ENCODE data around the gene MYH7. TPM values are rescaled to one million over a fixed set of nuclear protein-coding genes. Genes with fewer than 3 reads are reported as not detected.

Gene MYH7
- total RNA-seq, 1 donor from 2014 or later = 14,853 TPM

DNA sequence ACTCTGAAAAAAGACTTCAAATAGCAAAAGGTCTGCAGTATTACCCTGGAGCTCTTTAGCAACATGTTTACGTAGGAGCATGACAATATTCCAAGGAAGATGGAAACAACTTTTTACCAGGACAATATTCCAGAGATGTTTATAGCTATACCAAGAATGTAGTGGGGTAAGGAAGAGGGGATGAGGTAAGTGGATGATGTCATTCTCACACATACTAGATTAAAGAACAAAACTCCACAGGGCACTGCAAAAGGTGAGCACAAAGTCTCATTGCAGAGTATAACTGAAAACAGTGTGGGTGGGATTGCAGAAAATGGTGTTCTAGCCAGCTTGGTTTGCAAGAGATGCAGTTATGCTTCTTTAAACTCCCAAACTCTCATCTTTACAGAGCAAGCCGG, 50.2 kb downstream of the MYH7 start:
- Histone ChIP-seq H3K27me3 (ENCODE audit: low read depth) (peaks cover 21% of the 10 kb centered on the region), H3K36me3 (peaks cover 75% of the 10 kb centered on the region), H3K4me1 (peaks cover 8% of the 10 kb centered on the region), H3K27ac (replicated peaks) (no peak overlapping the region), H3K9me3 (replicated peaks) (no peaks in the 10 kb centered on the region), H3K4me3 (no peak overlapping the region)
- TF ChIP-seq, protein P1, sequence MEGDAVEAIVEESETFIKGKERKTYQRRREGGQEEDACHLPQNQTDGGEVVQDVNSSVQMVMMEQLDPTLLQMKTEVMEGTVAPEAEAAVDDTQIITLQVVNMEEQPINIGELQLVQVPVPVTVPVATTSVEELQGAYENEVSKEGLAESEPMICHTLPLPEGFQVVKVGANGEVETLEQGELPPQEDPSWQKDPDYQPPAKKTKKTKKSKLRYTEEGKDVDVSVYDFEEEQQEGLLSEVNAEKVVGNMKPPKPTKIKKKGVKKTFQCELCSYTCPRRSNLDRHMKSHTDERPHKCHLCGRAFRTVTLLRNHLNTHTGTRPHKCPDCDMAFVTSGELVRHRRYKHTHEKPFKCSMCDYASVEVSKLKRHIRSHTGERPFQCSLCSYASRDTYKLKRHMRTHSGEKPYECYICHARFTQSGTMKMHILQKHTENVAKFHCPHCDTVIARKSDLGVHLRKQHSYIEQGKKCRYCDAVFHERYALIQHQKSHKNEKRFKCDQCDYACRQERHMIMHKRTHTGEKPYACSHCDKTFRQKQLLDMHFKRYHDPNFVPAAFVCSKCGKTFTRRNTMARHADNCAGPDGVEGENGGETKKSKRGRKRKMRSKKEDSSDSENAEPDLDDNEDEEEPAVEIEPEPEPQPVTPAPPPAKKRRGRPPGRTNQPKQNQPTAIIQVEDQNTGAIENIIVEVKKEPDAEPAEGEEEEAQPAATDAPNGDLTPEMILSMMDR (IDR thresholded peaks at IDR 0.05; ENCODE audit: borderline replicate concordance) = no peak
- no peak for DNase-seq
- intact Hi-C loops (cut with micrococcal nuclease) = no loop called here

DNA sequence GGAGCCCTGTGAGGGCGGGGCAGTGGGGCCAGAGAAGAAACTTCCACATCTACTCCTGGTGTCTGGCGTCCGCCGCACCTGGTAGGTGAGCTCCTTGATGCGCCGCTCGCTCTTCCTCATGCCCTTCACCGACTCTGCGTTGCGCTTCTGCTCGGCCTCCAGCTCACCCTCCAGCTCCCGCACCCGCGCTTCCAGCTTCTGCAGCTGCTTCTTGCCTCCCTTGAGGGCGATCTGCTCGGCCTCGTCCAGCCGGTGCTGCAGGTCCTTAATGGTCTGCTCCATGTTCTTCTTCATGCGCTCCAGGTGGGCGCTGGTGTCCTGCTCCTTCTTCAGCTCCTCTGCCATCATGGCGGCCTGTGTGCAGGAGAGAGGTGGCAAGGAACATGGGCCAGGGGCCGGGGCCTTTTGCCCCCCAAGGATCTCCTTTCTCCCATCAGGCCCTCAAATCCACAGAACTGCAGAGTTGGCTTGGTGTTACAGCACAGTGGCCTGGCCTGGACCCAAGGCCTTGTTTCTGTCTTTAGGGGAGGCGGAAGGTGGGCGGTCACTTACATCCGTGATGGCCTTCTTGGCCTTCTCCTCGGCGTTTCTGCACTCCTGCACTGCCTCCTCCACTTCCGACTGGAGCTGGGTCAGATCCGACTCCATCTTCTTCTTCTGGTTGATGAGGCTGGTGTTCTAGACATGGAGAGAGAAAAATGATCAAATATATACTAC, 50.9 kb downstream of the MYH7 start:
- H3K9me3 ChIP-seq (replicated peaks) = no peaks in the 10 kb centered on the region
- peaks cover 6% of the 10 kb centered on the region for H3K4me1 ChIP-seq
- peaks cover 71% of the 10 kb centered on the region for H3K36me3 ChIP-seq
- intact Hi-C loops (cut with micrococcal nuclease) = no loop called here
- no peak overlapping the region for H3K4me3 ChIP-seq
- H3K27me3 ChIP-seq (ENCODE audit: low read depth) = peaks cover 21% of the 10 kb centered on the region
- H3K27ac ChIP-seq (replicated peaks) = no peak overlapping the region
- TF ChIP-seq, protein P1 (IDR thresholded peaks at IDR 0.05; ENCODE audit: borderline replicate concordance) = no peak
- no peak for DNase-seq

- H3K36me3 ChIP-seq = peaks cover 56% of the 10 kb centered on the region
- TF ChIP-seq, protein P1 (IDR thresholded peaks at IDR 0.05; ENCODE audit: borderline replicate concordance) = no peak
- DNase-seq = no peak
- no peak overlapping the region for H3K4me3 ChIP-seq
- no peaks in the 10 kb centered on the region for H3K9me3 ChIP-seq (replicated peaks)
- intact Hi-C loops (cut with micrococcal nuclease) = no loop called here
- peaks cover 7% of the 10 kb centered on the region for H3K27me3 ChIP-seq (ENCODE audit: low read depth)
- peak overlapping the region; percentile 51 for H3K27ac ChIP-seq (replicated peaks)
- no peaks in the 10 kb centered on the region for H3K4me1 ChIP-seq
Observed at GRCh38 chr14:23382731-23383440, 52.6 kb downstream of the MYH7 start.

DNA sequence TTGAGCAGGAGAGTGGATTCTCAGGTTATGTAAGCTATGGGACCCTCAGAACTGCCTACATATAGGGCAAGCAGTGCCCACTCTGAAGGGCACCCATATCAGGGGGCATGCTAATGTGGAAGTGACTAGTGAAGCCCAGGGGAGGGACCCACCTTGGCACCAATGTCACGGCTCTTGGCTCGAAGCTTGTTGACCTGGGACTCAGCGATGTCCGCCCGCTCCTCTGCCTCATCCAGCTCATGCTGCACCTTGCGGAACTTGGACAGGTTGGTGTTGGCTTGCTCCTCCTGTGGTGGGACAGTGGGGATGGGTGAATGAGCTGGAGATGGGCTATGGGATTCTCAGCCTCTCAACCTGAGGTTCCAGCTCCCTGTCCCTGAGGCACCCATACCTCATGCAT, 53.2 kb downstream of the MYH7 start:
- Histone ChIP-seq H3K4me3 (no peak overlapping the region), H3K27ac (replicated peaks) (peak overlapping the region; percentile 23), H3K9me3 (replicated peaks) (no peaks in the 10 kb centered on the region), H3K27me3 (ENCODE audit: low read depth) (peaks cover 7% of the 10 kb centered on the region), H3K36me3 (peaks cover 51% of the 10 kb centered on the region), H3K4me1 (peaks cover 2% of the 10 kb centered on the region)
- DNase-seq = no peak
- intact Hi-C loops (cut with micrococcal nuclease) = no loop called here
- TF ChIP-seq, protein P1 (IDR thresholded peaks at IDR 0.05; ENCODE audit: borderline replicate concordance) = no peak

DNA sequence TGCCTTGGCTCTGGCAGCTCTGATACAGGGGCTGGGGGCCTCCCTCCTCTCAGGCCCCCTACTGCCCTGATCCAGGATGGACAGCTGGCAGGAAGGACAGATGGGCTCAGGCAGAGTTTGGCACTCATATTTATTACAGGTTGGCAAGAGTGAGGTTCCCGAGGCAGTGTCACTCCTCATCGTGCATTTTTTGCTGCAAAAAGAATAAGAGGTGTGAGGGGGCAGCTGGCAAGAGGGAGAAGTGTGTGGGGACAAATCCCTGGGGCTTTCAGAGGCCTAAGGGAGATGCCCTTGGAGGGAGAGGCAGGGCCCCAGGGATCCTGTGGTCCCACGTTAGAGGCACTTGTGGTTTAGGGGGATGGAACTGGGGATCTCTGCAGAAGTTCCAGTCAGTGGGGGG, 53.6 kb downstream of the MYH7 start:
- H3K27me3 ChIP-seq (ENCODE audit: low read depth) = peaks cover 7% of the 10 kb centered on the region
- intact Hi-C loops (cut with micrococcal nuclease) = no loop called here
- peak overlapping the region; percentile 23 for H3K27ac ChIP-seq (replicated peaks)
- DNase-seq = no peak
- TF ChIP-seq, protein P1 (IDR thresholded peaks at IDR 0.05; ENCODE audit: borderline replicate concordance) = no peak
- H3K9me3 ChIP-seq (replicated peaks) = no peaks in the 10 kb centered on the region
- no peak overlapping the region for H3K4me3 ChIP-seq
- H3K36me3 ChIP-seq = peaks cover 47% of the 10 kb centered on the region
- peaks cover 6% of the 10 kb centered on the region for H3K4me1 ChIP-seq
